Lung (tissue), 12 donors: Measurements from ENCODE around the gene EYA4. TPM values are rescaled to one million over a fixed set of nuclear protein-coding genes. Genes with fewer than 3 reads are reported as not detected.

Experiments
- ATAC-seq: fragments of 200-7000 bp; cut with Tn5 transposase; one replicate; pipeline ENCODE4 v1.9.1; 2020; ENCODE audit warnings: moderate number of reproducible peaks; ENCODE audit not compliant: insufficient read depth, low FRiP score
- DNase-seq, 3 donors: peaks; one replicate each; pipeline ENCODE4 v3.0.0-alpha.2; 2013 to 2017
- H3K27ac ChIP-seq, 2 donors: one replicate each; pipeline ENCODE4 v1.5.1; 2013; ENCODE audit warnings: mild to moderate bottlenecking in 2 of 2, moderate library complexity in 2 of 2, control low read depth in 1 of 2, inconsistent platforms in 1 of 2, low read depth in 1 of 2, low read length in 1 of 2
- H3K27me3 ChIP-seq, 3 donors: one replicate each; pipeline ENCODE4 v1.5.1; 2013; ENCODE audit warnings: low read length in 2 of 3; ENCODE audit not compliant: control insufficient read depth in 3 of 3, insufficient read depth in 3 of 3
- H3K36me3 ChIP-seq, 4 donors: one replicate each; pipeline ENCODE4 v1.5.1; 2013; ENCODE audit warnings: low read length in 4 of 4, mild to moderate bottlenecking in 1 of 4, moderate library complexity in 1 of 4; ENCODE audit not compliant: control insufficient read depth in 4 of 4, insufficient read depth in 4 of 4
- H3K4me1 ChIP-seq, 5 donors: one replicate each; pipeline ENCODE4 v1.5.1; 2013; ENCODE audit warnings: low read length in 5 of 5, mild to moderate bottlenecking in 2 of 5, moderate library complexity in 1 of 5; ENCODE audit not compliant: control insufficient read depth in 5 of 5, insufficient read depth in 5 of 5
- H3K4me3 ChIP-seq: one replicate; pipeline ENCODE4 v1.5.1; 2013; ENCODE audit warnings: mild to moderate bottlenecking, control low read depth, moderate library complexity
- H3K9ac ChIP-seq, 2 donors: one replicate each; pipeline ENCODE4 v1.5.1; 2013; ENCODE audit warnings: low read length in 2 of 2, control low read depth in 1 of 2; ENCODE audit not compliant: insufficient read depth in 1 of 2
- H3K9me3 ChIP-seq, 4 donors: one replicate each; pipeline ENCODE4 v1.5.1; 2013; ENCODE audit warnings: low read length in 3 of 4, mild to moderate bottlenecking in 1 of 4, moderate library complexity in 1 of 4; ENCODE audit not compliant: control insufficient read depth in 4 of 4, insufficient read depth in 3 of 4
- CTCF ChIP-seq: IDR thresholded peaks from 2 replicates; pipeline ENCODE4 v1.5.1; 2012; ENCODE audit warnings: mild to moderate bottlenecking; ENCODE audit errors: control extremely low read depth, extremely low read depth
- WGBS, 2 donors: extraction: QIAGEN DNeasy Blood & Tissue Kit; methylation state at CpG; one replicate each; pipeline ENCODE4 v1.1.7; 2013; 5-methylcytosine and 5-hydroxymethylcytosine counted together
- polyA plus RNA-seq, 2 donors: library from polyadenylated mRNA; stranded (reverse); fragments of 200-250 nt; gene quantifications; one replicate each; pipeline ENCODE4 v1.2.1, GENCODE V29; 2013
- total RNA-seq, 2 donors: library from RNA; depleted of rRNA in 1 of 2; stranded (reverse); fragments of >200 nt in 1 of 2; gene quantifications; one replicate each; pipeline ENCODE4 v1.2.1, GENCODE V29; 2014 to 2021
- donor health status: control.
- donor health status: control.
- donor health status: Bipolar disorder and iron deficiency.
- donor health status: healthy.
- donor health status: DM: yes; HTN: yes; CAD: no.

Gene EYA4
- total and polyA plus RNA-seq, 4 donors: 0.49 to 7.4 (median 2.2) TPM

GRCh38 chr6:133314947-133315346 lies 73.8 kb downstream of the EYA4 start:
- WGBS, 2 donors: 89 to 91% methylated on average over 4 of the region's 4 CpGs
- TF ChIP-seq CTCF: no peak
- Histone ChIP-seq H3K4me1 (no peaks in the 10 kb centered on the region), H3K9ac (no peak overlapping the region), H3K27me3 (no peaks in the 10 kb centered on the region), H3K4me3 (no peak overlapping the region), H3K27ac (no peak overlapping the region), H3K36me3 (no peaks in the 10 kb centered on the region), H3K9me3 (no peaks in the 10 kb centered on the region)
- DNase-seq (no peak), ATAC-seq (no peak)

GRCh38 chr6:133315811-133316210 lies 74.7 kb downstream of the EYA4 start:
- Histone ChIP-seq H3K4me1 (no peaks in the 10 kb centered on the region), H3K9me3 (no peaks in the 10 kb centered on the region), H3K27ac (no peak overlapping the region), H3K4me3 (no peak overlapping the region), H3K9ac (no peak overlapping the region), H3K36me3 (no peaks in the 10 kb centered on the region), H3K27me3 (no peaks in the 10 kb centered on the region)
- no peak for ATAC-seq
- no peak for TF ChIP-seq CTCF
- DNase-seq: no peak
- 67 to 70% methylated on average over 5 of the region's 5 CpGs for WGBS, 2 donors

- H3K9me3 ChIP-seq: no peaks in the 10 kb centered on the region
- 91 to 98% methylated on average over 4 of the region's 4 CpGs for WGBS, 2 donors
- TF ChIP-seq CTCF: no peak
- DNase-seq (no peak), ATAC-seq (no peak)
- H3K27me3 ChIP-seq: no peaks in the 10 kb centered on the region
- H3K4me1 ChIP-seq: no peaks in the 10 kb centered on the region
- H3K9ac ChIP-seq: no peak overlapping the region
- H3K27ac ChIP-seq: no peak overlapping the region
- no peaks in the 10 kb centered on the region for H3K36me3 ChIP-seq
- no peak overlapping the region for H3K4me3 ChIP-seq
These were observed 76.5 kb downstream of the EYA4 start for GRCh38 chr6:133317704-133318103.

- Histone ChIP-seq H3K4me1 (no peaks in the 10 kb centered on the region), H3K36me3 (no peaks in the 10 kb centered on the region), H3K27ac (no peak overlapping the region), H3K9me3 (peaks cover 0 to 3% (median 0%) of the 10 kb centered on the region in 4 donors), H3K27me3 (no peaks in the 10 kb centered on the region), H3K9ac (no peak overlapping the region), H3K4me3 (no peak overlapping the region)
- no peak for TF ChIP-seq CTCF
- DNase-seq: peak; percentile 18 to 35 (median 25)
- WGBS, 2 donors: 73 to 89% methylated on average over 9 of the region's 9 CpGs
- ATAC-seq: no peak
These were observed 85.4 kb downstream of the EYA4 start for GRCh38 chr6:133326584-133326983.
